Activated T-cell treated with anti-CD3 and anti-CD28 coated beads for 24 hours (primary cell): Measurements from ENCODE around the gene DYDC2.
"Not testable (repeated sequence)": the region's sequence is repeated elsewhere in the genome, so short reads cannot be mapped to it uniquely, and the experiment has no call there.

Source experiments
- DNase-seq: peaks from one replicate; pipeline ENCODE4 v3.0.0-alpha.2; 2020; ENCODE audit warnings: low read depth

Gene DYDC2

DNA sequence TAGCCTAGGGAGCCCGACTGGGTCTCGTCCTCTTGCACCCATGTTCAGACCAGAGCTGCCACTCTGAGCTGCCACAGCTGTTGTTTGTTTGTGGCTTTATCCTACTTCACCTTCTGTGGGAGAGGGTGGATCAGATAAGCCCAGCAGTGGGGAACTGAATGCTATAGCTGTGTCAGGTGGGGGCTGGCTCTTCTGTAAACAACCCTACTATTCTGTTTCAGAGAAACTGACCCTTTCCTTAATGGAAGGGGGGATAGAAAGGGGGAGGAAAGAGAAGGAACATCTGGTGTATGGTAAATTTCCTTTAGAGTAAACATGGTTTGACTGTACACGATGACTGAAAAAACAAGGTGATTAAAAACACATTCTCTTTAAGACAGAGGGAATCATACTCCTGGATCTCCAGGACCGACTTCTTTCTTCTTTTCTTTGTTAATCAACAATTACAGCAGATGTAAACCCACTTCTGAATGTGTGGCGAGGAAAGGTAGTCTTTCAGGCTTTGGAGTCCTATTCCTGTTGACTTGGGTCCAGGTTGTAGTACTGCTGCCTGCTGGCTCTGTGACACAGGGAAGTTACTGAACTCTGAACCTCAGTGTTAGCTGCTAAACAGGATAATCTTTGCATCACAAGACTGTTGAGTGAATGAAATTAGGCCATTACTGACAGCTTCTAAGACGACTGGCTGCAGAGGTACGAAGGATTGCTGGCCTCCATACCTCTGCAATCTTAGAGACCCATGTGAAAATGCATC lies 57.7 kb downstream of the DYDC2 start:
- no peak for DNase-seq

DNA sequence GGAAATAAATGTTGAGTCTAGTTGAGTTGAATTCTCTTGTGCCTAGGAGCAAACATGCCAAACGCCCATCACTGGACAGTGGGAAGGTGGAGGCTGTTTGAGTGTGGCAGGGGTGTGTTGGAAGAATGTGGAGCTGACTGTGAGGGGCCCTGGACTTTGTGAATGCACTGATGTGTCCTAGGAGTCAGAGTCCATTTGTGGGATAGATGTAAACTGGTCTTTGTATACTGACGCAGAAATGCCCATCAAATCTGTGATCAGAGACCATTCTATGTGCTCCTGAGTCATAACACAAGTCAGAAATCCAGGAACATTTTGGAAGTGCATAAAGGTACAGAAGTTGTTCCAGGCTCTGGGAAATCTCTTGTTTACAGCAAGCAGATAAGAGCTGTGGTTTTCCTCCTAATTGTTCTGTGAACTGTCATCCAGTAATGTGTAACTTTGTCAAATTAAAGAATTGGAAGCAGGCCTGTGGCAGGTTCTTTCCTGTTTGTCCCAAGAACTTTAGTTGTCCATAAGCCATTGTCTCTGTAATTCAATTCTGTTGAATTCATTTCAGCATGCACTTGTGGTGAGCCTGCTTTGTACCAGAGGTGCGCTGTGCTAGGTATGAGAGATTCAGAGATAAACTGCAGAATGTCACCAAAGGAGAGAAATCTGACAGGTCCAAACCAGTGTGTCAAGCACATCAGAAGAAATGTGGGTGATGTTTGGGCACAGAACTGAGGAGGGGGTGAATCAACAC lies 59.3 kb downstream of the DYDC2 start:
- DNase-seq, result no peak

- no peak for DNase-seq
Measured at GRCh38 chr10:80416479-80417098, 60.0 kb downstream of the DYDC2 start.

- not testable (repeated sequence) for DNase-seq
Measured at GRCh38 chr10:80417256-80417655, 60.7 kb downstream of the DYDC2 start.
